Activated CD4-positive, alpha-beta memory T cell treated with anti-CD3 and anti-CD28 coated beads, Interleukin-2, amount 10 ng/mL, durations not matched to agents 7 days and 5 days (primary cell): ENCODE results near the gene PHB1. TPM values are rescaled to one million over a fixed set of nuclear protein-coding genes. Genes with fewer than 3 reads are reported as not detected.

Experiments used
- CTCF ChIA-PET: fragments of 350-600 bp; sonication (Branson Sonifier 250); formaldehyde crosslinking; loops from one replicate; lab custom pipeline; 2021; ENCODE audit warnings: antibody characterized with exemption, inconsistent platforms; lab: Charles Lee
- POLR2A ChIA-PET: fragments of 350-600 bp; sonication (Branson Sonifier 250); formaldehyde crosslinking; loops from one replicate; lab custom pipeline; 2021; ENCODE audit warnings: antibody characterized with exemption; lab: Charles Lee
- DNase-seq: peaks from one replicate; pipeline ENCODE4 v3.0.0-alpha.2; 2020
- H3K27ac Mint-ChIP-seq: one replicate; pipeline ENCODE4 v1.8.0; 2021; ENCODE audit warnings: mild to moderate bottlenecking, mixed read lengths
- H3K27me3 Mint-ChIP-seq: one replicate; pipeline ENCODE4 v1.8.0; 2021; ENCODE audit warnings: mixed read lengths
- H3K36me3 Mint-ChIP-seq: one replicate; pipeline ENCODE4 v1.8.0; 2021; ENCODE audit warnings: low read depth, mixed read lengths
- H3K4me1 Mint-ChIP-seq: one replicate; pipeline ENCODE4 v1.8.0; 2021; ENCODE audit warnings: mixed read lengths
- H3K4me3 Mint-ChIP-seq: one replicate; pipeline ENCODE4 v1.8.0; 2021; ENCODE audit warnings: mild to moderate bottlenecking, mixed read lengths
- H3K9me3 Mint-ChIP-seq: one replicate; pipeline ENCODE4 v1.8.0; 2021; ENCODE audit warnings: mixed read lengths
- total RNA-seq, 2 experiments: library from RNA; stranded (reverse); gene quantifications; one replicate each; pipeline ENCODE4 v1.2.3, GENCODE V29; 2021

PHB1 gene
- total RNA-seq, result 100 to 1,000 TPM; 103 to 105 TPM

- Mint-ChIP-seq H3K4me3 (peak within 1 kb of the TSS; percentile 95), H3K4me1 (peaks cover 23% of the 10 kb centered on the region), H3K27ac (peak within 1 kb of the TSS; percentile 70), H3K36me3 (peaks cover 14% of the 10 kb centered on the region), H3K9me3 (no peaks in the 10 kb centered on the region), H3K27me3 (peaks cover 5% of the 10 kb centered on the region)
- POLR2A ChIA-PET, result interaction anchor here (0.6 to 1.8 kb wide), 7 partner anchors 26 to 459 kb away, joined by 3 to 6 read pairs (median 3); partner anchors contain the start of gene PHOSPHO1
- peak; percentile 97 for DNase-seq
- CTCF ChIA-PET, result interaction anchor here (0.7 to 8.5 kb wide), 7 partner anchors 14 to 153 kb away, joined by 3 to 144 read pairs (median 4); no protein-coding TSS in a partner anchor
Measured at GRCh38 chr17:49414622-49415350, at the start of gene PHB1. TSS of gene PHB1 (minus strand) at chr17:49414882. CDS start at chr17:49413264, 1,618 bp downstream.

DNA sequence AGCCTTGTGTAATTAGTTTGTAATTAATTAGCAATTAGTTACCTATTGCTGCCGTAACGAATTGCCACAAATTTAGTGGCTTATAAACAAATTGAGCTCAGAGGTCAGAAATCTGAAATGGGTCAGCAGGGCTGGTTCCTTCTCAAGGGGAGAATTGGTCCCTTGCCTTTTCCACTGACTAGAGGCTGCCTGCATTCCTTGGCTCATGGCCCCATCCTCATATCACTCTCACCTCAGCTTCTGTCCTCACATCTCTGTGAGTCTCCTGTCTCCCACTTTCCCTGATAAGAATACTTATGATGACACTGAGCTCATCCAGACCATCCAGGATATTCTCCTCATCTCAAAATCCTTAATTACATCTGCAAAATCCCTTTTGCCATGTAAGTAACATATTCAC, 49.4 kb upstream of the PHB1 start:
- Mint-ChIP-seq H3K27me3 (peaks cover 61% of the 10 kb centered on the region), H3K9me3 (peaks cover 3% of the 10 kb centered on the region), H3K27ac (no peak overlapping the region), H3K4me1 (no peaks in the 10 kb centered on the region), H3K36me3 (no peaks in the 10 kb centered on the region), H3K4me3 (no peak overlapping the region)
- ChIA-PET POLR2A (no interaction called here), CTCF (no interaction called here)
- DNase-seq, result no peak

GRCh38 chr17:49461580-49461979, 46.9 kb upstream of the PHB1 start:
- Mint-ChIP-seq H3K4me3 (no peak overlapping the region), H3K36me3 (no peaks in the 10 kb centered on the region), H3K4me1 (peaks cover 4% of the 10 kb centered on the region), H3K9me3 (peaks cover 3% of the 10 kb centered on the region), H3K27me3 (peaks cover 58% of the 10 kb centered on the region), H3K27ac (no peak overlapping the region)
- ChIA-PET POLR2A (no interaction called here), CTCF (no interaction called here)
- DNase-seq, result no peak

DNA sequence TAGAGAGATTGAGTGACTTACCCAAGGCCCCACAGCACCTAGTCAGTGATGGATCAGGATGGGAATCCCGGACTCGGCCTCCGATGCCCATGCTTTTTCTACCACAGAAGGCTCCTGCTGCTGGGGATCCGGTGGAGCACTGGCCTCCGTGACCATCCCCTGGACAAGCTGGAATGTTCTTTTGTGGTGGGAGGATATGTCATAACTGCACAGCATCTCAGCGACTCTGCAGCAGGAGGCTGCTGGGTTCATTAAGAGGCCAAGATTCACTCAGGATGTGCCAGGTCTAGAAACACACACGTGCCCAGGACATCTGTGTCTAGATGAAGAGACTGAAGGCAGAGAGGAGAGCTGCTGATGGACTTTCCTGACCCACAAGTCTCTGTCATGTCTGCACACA, 45.7 kb upstream of the PHB1 start:
- Mint-ChIP-seq H3K4me1 (peaks cover 5% of the 10 kb centered on the region), H3K9me3 (peaks cover 3% of the 10 kb centered on the region), H3K27ac (no peak overlapping the region), H3K4me3 (no peak overlapping the region), H3K36me3 (no peaks in the 10 kb centered on the region), H3K27me3 (peaks cover 65% of the 10 kb centered on the region)
- DNase-seq, result no peak
- POLR2A ChIA-PET, result no interaction called here
- CTCF ChIA-PET, result interaction anchor here (0.7 kb wide), 1 partner anchor 97 kb away, joined by 3 read pairs; no protein-coding TSS in a partner anchor

GRCh38 chr17:49459401-49459984, 44.8 kb upstream of the PHB1 start:
- DNase-seq, result no peak
- peaks cover 3% of the 10 kb centered on the region for H3K9me3 Mint-ChIP-seq
- H3K27me3 Mint-ChIP-seq, result peaks cover 65% of the 10 kb centered on the region
- peaks cover 5% of the 10 kb centered on the region for H3K4me1 Mint-ChIP-seq
- H3K27ac Mint-ChIP-seq, result no peak overlapping the region
- ChIA-PET CTCF (no interaction called here), POLR2A (no interaction called here)
- no peak overlapping the region for H3K4me3 Mint-ChIP-seq
- no peaks in the 10 kb centered on the region for H3K36me3 Mint-ChIP-seq

DNA sequence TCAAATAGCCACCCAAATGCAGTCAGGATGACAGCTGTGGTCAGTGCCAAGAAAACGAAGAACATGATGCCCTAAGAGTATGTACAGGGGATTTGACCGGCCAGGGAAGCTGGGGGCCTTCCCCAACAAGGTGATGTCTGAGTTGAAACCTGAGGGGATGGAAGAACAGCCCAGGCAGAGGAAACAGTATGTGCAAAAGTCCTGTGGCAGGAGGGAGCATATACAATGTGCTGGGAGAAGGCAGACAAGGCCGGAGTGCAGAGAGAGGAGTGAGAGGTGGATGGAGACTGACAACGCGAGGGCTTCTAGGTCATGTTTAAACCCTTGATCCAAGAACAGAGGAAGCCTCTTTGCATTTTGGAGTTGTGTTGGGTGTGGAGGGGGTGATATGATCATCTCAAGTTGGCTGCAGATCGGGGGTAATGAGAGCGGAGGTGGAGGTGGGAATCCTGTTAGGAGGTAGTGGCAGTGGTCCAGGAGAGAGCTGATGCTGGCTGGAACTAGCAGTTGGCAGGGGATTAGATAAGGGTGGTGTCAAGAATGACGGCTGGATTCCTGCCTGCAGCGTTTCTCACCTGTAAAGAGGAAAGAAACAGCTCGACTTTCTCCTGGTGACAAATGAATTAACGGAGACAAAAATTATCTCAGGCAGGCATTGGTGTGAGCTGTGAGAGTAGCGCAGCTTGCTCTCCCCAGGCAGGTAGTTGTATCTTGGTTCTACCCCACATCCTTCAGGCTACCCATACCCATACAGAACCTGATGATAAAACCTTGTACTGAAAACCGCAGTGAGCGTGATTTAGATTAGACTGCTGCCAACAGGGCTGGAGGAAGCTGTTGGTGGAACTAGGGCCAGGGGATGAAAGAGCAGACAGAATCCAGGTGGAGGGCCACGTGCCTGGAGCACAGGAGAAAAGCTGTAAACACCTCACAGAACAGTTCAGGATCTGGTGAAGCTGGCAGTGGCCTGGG, 43.2 kb upstream of the PHB1 start:
- no peak overlapping the region for H3K27ac Mint-ChIP-seq
- DNase-seq, result no peak
- CTCF ChIA-PET, result no interaction called here
- H3K4me1 Mint-ChIP-seq, result peaks cover 5% of the 10 kb centered on the region
- no peak overlapping the region for H3K4me3 Mint-ChIP-seq
- H3K27me3 Mint-ChIP-seq, result peaks cover 58% of the 10 kb centered on the region
- POLR2A ChIA-PET, result no interaction called here
- no peaks in the 10 kb centered on the region for H3K36me3 Mint-ChIP-seq
- no peaks in the 10 kb centered on the region for H3K9me3 Mint-ChIP-seq

DNA sequence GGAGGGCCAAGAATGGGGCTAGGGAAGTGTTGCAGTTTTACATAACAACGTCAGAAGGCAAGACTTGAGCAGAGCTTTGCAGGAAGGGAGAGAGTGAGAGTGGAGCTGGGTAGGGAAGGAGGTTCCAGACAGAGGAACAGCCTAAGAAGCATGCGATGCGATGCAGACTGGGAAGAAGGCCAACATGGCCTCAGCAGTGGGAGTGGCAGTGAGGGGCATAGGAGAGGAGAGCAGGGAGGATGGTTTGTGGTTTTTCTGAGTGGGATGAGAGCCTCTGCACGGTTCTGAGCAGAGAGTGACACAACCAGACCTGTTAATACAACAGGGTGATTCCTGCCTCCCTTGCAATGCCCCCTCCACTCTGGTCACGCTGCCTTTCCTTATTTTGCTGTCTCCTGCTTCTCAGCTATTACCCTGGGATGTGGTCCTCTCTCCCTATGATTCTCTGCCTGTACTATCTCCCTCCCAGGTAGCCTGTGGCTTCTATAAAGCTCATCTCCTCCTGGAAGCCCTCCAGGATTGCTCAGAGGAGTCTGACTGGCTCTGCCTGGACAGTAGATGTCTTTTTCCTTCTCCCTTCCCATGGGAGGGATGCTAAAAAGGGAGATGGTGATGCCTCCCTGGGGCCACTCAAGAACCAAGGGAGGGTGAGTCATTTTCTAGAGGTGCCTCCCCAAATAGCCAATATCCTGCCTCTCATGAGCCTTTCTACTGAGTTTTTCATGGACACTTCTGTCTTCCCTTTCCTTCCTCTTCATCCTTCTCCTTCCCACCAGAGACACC, 41.7 kb upstream of the PHB1 start:
- Mint-ChIP-seq H3K9me3 (no peaks in the 10 kb centered on the region), H3K36me3 (no peaks in the 10 kb centered on the region), H3K4me1 (peaks cover 20% of the 10 kb centered on the region), H3K4me3 (no peak overlapping the region), H3K27me3 (peaks cover 52% of the 10 kb centered on the region), H3K27ac (no peak overlapping the region)
- CTCF ChIA-PET, result interaction anchor here (0.7 to 1.2 kb wide), 2 partner anchors 20 to 32 kb away, joined by 3 to 4 read pairs; no protein-coding TSS in a partner anchor
- no peak for DNase-seq
- POLR2A ChIA-PET, result no interaction called here

GRCh38 chr17:49455272-49455861, 40.7 kb upstream of the PHB1 start:
- Mint-ChIP-seq H3K4me1 (peaks cover 30% of the 10 kb centered on the region), H3K9me3 (no peaks in the 10 kb centered on the region), H3K36me3 (no peaks in the 10 kb centered on the region), H3K27me3 (peaks cover 44% of the 10 kb centered on the region), H3K27ac (no peak overlapping the region), H3K4me3 (no peak overlapping the region)
- ChIA-PET CTCF (interaction anchor here (1.2 kb wide), 1 partner anchor 33 kb away, joined by 3 read pairs; no protein-coding TSS in a partner anchor), POLR2A (interaction anchor here (1.3 kb wide), 1 partner anchor 15 kb away, joined by 3 read pairs; no protein-coding TSS in a partner anchor)
- no peak for DNase-seq

GRCh38 chr17:49454050-49454449, 39.4 kb upstream of the PHB1 start:
- Mint-ChIP-seq H3K27ac (no peak overlapping the region), H3K4me3 (no peak overlapping the region), H3K9me3 (no peaks in the 10 kb centered on the region), H3K4me1 (peaks cover 35% of the 10 kb centered on the region), H3K27me3 (peaks cover 34% of the 10 kb centered on the region), H3K36me3 (no peaks in the 10 kb centered on the region)
- POLR2A ChIA-PET, result no interaction called here
- no peak for DNase-seq
- CTCF ChIA-PET, result no interaction called here

DNA sequence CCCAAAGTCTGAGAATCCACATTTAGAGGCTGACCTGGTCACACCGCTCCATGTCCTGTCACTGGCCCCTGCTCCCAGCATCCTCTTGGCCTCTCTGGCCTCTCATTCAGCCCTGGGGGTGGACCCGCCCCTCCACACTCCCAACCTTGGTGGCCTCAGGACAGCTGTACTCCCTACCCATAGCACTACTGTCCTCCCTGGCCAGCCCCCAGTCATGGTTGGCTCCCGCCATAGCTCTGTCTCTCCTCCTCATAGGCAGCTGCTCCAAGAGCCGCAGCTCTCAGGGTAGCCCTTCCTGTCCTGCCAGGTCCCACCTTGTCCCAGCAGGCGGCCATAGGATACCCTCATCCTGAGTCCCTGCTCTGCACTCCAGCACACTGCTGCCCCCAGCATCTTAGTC, 38.0 kb upstream of the PHB1 start:
- Mint-ChIP-seq H3K27me3 (peaks cover 27% of the 10 kb centered on the region), H3K9me3 (no peaks in the 10 kb centered on the region), H3K4me1 (peaks cover 34% of the 10 kb centered on the region), H3K27ac (no peak overlapping the region), H3K4me3 (no peak overlapping the region), H3K36me3 (no peaks in the 10 kb centered on the region)
- ChIA-PET CTCF (no interaction called here), POLR2A (no interaction called here)
- no peak for DNase-seq

DNA sequence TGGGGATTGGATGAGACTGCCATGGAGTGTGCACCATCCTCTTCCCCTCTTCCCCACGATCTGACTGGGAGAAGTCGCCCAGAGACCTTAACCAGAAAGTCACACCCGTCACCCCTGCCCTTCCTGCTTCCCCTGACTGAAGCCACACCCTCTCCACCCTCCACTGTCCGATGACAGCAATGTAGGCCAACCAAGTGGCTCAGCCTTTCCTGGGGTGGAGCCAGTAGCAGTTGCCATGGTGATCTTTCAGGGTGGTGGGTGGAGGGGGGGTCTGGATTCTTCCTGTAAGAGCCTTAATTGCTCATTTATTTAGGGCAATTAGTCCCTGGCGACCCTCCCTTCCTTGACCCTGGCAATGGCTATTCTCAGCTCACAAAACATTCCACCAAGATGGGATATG, 37.5 kb upstream of the PHB1 start:
- H3K9me3 Mint-ChIP-seq, result no peaks in the 10 kb centered on the region
- POLR2A ChIA-PET, result no interaction called here
- CTCF ChIA-PET, result no interaction called here
- H3K27me3 Mint-ChIP-seq, result peaks cover 23% of the 10 kb centered on the region
- H3K4me3 Mint-ChIP-seq, result no peak overlapping the region
- H3K36me3 Mint-ChIP-seq, result no peaks in the 10 kb centered on the region
- DNase-seq, result peak; percentile 55
- H3K4me1 Mint-ChIP-seq, result peaks cover 32% of the 10 kb centered on the region
- H3K27ac Mint-ChIP-seq, result peak overlapping the region; percentile 65

DNA sequence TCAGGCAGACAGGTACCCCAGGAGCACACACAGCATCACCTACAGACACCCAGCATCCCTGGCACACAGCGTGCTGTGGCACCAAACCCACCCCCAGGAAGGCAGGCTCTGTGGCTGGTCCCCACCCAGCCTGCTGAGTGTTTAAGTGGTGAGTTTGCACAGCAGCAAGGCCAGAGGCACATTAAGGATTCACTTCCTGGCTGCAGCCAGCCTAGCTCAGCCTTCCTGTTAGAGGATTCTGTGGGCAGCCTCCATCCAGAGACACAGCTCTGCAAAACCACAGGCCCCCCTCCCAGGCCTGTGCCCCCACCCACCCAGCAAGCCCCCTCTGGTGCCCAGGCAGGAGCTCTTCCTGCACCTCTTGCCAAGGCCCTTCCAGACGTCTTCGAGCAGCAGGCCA, 36.1 kb upstream of the PHB1 start:
- H3K9me3 Mint-ChIP-seq, result no peaks in the 10 kb centered on the region
- H3K36me3 Mint-ChIP-seq, result no peaks in the 10 kb centered on the region
- peaks cover 30% of the 10 kb centered on the region for H3K4me1 Mint-ChIP-seq
- no peak overlapping the region for H3K4me3 Mint-ChIP-seq
- CTCF ChIA-PET, result interaction anchor here (0.7 to 1.0 kb wide), 2 partner anchors 45 to 142 kb away, joined by 3 to 4 read pairs; no protein-coding TSS in a partner anchor
- H3K27ac Mint-ChIP-seq, result peak overlapping the region; percentile 45
- POLR2A ChIA-PET, result interaction anchor here (1.2 kb wide), 1 partner anchor 15 kb away, joined by 3 read pairs; no protein-coding TSS in a partner anchor
- peaks cover 20% of the 10 kb centered on the region for H3K27me3 Mint-ChIP-seq
- peak; percentile 24 for DNase-seq
